HK-2 (cell line): ENCODE measurements around the gene FBLN2.

Source experiments
- DNase-seq: peaks from one replicate; pipeline ENCODE4 v3.0.0-alpha.2; 2018; ENCODE audit not compliant: unreplicated experiment

FBLN2 gene

DNA sequence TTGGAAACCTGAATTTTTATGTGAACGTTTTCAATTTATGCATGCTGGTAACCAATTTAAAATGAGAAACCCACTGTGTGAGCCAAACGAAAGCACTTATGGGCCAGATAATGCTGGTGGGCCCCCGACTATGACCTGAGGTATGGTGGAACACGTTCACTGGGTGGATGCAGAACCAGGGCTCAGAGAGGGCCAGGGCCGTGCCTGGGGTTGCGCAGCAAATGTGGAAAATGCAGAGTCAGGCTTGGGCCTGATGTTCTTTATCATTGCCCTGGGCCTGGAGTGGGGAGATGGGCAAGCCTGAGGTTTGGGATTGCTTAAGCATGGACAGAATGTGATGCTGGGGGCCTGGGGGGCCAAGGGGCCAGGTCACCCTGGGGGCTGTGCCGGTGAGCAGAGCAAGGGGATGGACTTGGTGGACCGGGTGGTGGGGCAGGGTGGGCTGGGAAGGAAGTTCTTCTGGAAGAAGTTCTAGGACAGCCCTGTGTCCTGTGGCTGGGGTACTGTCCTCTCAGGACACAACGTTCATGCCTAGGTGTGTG lies 17.9 kb downstream of the FBLN2 start:
- DNase-seq: no peak

DNA sequence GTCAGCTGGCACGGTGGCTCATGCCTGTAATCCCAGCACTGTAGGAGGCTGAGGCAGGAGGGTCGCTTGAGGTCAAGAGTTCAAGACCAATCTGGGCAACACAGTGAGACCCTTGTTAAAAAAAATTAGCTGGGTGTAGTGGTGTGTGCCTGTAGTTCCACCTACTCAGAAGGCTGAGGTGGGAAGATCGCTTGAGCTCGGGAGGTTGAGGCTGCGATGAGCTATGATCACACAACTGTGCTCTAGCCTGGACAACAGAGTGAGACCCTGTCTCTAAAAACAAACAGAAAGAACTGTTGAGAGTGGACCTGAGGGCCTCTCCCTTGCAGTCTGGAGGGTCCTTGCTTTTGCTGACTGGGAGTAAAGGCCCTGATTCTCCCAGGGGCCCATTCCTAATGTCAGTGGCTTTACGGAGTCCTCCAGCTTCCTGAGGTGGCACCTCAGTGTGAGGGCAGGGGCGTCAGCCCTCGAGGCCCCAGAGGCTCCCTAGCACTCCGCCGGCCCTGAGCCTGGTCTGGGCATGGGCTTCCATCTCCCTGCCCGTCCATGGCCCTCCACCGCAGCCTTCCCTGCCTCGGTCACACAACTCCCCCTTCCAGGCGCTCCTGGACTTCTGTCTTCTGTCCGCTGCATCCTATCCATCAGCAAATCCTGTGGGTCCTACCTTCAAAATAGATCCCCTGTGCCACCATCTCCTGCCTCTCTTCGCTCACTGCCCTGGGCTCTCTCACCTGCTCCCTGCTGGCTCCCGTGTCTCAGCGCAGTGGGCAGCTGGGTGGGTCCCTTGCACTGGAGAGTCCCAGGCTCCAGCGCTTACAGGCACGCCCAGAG lies 19.0 kb downstream of the FBLN2 start:
- DNase-seq: no peak

DNA sequence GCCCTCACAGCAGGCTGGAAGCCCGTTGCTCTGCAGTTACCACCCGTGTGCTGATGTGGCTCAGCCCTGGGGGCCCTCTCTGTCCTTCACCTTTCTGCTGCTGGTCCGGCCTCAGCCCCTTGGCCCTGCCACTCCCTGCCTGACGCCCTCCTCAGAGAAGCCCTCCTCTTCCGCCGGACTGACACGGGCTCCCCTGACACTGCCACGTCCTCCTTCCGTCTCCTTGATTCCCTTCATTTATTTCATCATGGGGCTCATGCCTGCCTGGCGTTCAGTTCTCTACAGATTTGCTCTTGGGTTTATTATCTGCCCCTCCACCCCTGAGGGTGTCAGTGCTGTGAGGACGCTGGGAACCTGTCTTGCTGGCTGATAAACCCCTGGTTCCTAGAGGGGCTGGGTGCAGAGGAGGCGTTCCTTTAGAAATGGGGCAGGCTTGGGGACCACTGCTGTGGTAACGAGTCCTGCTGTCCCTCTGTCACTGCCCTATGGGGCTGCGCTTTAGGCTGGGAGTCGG lies 19.6 kb downstream of the FBLN2 start:
- no peak for DNase-seq

DNA sequence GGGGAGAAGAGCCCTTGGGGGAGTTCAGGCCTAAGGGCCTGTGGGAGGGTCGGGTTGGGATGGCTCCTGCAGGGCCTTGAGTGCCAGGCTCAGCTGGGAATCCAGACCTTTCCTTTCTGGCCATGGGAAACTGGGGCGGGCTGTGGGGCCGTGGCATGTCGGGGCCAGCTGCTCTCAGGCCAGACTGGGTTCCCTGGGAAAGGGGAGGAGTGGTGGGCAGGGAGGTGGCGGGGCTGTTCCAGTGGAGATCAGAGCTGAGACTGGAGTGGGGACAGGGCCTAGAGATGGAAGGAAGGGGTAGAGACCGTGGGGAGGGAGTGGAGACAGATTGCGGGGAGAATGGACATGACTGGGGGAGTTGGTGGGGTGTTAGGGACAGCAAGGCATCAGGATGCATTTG lies 20.3 kb downstream of the FBLN2 start:
- no peak for DNase-seq

DNA sequence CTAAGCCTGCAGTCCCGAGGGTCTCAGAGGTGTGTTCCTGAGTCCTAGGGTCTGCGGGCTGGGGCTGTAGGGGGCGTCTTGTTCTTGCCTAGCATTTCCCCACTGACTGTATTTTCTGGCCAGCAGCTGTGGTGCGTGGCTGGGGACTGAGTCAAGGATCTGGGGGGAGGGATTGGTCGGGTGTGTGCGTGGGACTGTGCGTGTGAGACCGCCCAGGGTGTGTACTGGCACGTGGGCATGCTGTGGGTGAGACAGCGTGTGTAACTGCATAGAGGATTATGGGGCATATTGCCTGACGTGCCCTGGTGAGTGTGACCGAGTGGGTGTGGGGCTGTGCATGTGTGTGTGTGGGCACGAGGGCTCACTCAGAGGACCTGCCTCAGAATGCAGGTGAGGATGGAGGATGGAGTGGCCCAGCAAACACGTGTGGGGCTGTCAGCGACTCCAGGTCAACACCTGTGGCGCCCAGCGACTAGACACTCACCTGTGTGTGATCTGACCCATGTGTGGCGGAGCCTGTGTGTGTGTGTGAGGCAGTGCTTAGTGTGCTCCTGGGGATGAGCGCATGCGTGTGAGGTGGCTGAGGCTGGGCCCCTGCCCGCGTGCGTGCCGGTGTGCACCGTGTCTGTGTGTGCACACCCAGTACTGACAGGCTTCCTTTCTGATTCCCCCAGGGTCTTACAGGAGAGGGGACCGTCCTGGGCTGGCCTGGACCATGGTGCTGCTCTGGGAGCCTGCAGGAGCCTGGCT lies 20.9 kb downstream of the FBLN2 start:
- no peak for DNase-seq

DNA sequence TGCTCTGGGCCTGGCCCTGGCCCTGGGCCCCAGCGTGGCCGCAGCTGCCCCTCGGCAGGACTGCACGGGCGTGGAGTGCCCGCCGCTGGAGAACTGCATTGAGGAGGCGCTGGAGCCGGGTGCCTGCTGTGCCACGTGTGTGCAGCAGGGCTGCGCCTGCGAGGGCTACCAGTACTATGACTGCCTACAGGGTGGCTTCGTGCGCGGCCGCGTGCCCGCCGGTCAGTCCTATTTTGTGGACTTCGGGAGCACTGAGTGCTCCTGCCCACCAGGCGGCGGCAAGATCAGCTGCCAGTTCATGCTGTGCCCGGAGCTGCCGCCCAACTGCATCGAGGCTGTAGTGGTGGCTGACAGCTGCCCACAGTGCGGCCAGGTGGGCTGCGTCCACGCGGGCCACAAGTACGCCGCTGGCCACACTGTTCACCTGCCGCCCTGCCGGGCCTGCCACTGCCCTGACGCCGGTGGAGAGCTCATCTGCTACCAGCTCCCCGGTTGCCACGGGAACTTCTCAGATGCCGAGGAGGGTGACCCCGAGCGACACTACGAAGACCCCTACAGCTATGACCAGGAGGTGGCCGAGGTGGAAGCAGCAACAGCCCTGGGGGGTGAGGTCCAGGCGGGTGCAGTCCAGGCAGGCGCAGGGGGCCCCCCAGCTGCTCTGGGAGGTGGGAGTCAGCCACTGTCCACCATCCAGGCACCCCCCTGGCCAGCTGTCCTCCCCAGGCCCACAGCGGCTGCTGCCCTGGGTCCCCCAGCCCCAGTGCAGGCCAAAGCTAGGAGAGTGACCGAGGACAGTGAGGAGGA lies 21.7 kb downstream of the FBLN2 start:
- DNase-seq: no peak

DNA sequence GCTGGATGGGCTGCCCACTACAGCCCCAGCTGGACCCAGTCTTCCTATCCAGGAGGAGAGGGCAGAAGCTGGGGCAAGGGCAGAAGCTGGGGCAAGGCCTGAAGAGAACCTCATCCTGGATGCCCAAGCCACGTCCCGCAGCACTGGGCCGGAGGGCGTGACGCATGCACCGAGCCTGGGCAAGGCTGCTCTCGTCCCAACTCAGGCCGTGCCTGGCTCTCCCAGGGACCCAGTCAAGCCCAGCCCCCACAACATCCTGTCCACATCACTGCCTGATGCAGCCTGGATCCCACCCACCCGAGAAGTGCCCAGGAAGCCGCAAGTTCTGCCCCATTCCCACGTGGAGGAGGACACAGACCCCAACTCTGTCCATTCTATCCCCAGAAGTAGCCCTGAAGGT lies 22.3 kb downstream of the FBLN2 start:
- no peak for DNase-seq

DNA sequence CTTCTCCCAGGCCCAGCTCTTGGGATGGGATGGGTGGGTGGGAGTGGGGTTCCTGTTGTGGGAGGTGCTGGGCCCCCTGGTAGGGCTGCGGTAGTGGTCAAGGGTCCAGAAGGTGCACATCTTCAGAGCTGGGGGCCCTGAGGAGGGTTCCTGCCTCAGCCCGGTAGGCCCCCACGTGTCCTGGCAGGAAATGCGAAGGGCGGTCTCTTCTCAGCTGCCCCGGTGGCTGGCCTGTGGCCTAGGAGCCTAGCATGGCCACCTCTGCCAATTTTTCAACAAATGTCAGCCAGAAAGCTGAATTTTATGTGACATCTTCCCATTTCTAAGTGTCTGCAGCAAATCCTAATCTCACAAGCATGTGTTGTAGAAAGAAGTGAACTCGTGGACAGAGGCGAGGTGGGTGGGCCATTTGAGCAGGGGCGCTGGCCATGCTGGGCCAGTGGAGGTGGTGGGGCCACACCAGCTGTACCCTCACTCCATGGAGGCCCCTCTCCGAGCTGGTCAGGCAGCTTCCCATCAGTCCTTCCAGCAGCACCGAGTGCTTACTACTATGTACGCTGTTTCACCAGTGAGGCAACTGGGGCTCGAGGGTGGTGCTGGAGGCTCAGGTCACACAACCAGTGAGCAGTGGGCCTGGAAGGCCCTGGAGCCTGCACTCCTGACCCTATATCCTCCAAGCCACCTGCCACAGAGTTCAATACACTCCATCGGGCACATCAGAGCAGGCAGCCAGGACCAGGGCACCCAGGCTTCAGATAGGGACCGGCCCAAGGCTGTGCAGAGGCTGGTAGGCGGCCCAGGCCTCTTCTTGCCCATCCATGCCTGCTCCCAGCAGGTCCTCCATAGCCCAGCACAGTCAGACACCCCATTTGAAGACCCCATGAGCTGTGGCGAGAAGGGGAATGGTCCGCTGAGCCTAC lies 23.2 kb downstream of the FBLN2 start:
- no peak for DNase-seq

DNA sequence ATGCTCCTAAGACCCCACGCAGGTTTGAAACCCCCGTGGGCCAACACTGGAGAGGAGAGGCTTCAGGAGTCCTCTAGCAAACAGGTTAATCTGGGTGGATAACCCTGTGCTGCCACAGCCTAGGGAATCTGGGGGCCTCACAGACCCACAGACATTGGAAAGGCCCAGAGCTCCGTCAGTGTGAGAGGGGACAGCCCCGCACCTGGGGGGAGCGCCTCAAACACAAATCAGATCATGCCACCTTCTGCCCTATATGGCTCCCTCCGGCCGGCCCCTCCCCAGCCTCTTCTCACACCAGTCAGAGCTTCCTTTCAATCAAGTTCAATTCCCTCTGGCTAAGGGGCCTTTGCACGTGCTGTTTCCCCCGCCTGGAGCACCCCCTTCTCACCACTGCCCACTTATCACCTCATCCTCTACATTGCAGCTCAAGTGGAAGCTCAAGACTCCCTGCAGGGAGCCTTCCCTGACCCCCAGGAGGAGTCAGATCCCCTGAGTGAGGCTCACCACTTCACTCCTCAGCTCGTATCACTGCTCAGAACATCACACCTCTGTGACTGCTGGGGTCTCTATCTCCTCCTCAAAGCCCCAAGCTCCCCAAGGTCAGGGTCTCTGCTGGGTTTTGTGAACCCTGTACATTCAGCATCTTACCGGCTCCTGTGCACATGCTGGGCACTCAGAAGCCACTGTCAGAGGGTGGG lies 24.1 kb downstream of the FBLN2 start:
- no peak for DNase-seq

DNA sequence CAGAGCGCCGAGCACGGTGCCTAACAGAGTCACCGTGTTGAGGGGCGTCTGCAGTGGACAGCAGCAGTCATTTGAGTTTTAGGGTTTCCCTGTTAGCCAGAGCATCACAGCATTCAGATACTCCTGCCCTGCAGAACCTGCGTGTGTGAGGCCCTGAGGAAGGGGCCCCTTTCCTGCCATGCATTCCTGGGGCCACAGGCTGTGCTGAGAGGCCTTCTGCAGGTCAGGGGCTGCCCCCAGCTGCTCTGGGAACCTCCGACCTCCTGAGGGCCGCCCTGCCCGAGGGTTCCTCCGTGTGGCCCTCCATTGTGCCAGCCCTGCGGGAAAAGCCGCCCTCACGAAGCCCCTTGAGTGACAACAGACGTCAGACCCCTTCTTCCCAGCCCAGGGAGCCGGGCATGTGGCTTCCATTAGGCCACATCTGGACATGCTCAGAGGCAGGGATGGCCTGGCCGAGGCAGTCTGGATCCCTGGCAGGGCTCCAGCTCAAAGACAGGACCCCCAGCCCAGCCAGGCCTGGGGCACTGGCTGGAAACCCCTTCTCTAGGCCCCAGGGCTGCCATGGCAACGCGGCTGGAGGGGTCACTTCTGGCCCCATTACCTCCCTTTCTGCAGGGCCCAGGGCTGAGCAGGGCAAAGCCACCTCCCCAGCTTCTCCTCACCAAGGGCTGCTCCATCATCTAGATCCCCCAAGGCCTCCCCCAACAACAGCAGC lies 25.3 kb downstream of the FBLN2 start:
- no peak for DNase-seq

DNA sequence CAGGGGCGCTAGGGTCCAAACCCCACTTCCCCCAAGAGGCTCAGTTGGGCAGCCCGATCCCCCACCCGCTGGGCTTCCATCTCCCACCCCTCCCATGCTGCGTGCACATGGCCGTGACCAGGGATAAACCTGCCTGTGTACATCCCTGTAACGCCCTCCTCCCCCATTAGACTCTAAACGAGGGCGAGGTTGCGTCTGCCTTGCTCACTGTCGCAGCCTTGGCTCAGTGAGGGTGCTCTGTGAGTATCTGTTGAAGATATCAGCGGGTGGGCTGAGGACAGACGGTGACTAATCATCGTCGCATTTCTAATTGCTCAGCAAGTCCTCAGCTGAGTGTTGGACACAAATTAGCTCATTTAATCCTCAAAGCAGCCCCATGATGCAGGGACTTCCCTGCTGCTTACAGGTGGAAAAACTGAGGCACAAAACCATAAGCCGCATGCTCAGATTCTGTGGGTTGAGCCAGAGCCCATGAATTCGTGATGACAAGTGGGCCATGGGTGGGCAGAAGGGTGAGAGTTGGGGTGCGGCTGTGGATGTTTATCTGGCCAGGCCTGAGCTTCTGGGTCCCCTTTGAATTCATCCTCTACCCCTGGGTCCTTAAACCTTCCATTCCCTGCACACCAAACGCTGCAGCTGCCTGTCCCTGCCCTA lies 26.0 kb downstream of the FBLN2 start:
- no peak for DNase-seq

DNA sequence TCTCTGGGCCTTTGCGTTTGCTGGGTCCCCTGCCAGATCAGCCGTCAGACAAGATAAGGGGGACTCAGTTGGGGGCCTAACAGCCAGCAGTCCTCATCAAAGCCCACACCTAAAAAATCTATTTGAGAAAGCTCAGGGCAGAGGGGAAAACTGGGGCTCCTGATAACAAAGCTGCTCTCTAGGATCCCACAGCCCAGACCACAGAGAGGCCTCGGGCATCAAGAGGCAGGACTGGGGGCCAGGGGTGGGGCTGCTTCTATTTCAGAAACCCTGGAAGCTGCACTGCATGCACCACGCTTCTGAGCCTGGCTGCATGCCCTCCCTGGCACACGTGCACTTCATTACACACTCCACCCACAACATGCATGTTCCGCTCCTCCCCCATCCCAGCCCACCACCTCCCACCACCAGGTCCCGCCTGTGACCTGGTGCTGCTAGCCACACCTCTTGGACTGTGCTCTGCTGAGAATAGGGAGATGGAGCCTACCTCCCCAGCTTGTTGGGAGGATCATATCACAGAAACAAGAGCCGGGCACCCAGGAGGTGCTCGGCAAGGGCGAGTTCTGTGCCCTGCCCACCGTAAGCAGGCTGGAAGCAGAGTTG lies 26.6 kb downstream of the FBLN2 start:
- no peak for DNase-seq

DNA sequence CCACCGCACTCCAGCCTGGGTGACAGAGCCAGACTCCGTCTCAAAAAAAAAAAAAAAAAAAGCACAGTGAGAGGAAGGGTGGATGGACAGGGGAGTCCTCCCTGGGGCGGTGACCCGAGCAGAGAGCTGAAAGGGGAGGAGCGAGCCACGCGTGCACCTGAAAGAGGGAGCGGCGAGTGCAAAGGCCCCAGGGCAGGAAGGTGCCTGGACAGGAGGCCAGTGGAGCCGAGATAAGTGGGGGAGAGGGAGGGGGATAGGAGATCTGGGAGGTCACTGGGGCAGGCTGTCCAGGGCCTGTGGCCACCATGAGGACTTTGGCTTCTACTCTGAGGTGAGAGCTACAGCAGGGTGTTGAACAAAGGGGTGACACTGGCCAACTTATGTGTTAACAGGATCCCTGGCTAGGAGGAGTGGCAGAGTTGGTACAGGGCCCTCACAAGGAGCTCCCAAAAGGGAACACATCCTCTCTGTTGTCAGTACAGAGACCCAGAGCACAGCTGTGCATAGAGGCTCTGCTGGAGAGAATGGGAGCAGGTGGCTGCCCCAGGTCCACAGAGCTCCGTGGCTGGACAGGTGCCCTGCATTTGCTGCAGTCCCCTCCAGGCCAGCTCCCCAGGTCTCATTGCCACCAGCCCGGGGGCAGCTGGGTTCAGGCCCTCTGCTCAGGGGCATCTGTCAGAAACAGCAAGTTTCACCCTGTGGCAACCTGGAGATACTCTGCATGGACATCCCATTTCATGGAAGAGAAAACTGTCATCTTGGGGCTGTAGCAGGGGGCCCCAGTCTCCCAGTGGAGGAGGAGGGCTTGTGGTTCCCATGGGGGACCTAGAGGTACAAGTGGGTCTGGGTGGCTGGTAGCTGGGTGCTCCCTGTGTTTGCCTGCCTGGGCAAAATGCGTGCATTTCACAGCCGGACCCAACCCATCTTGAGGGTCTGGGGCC lies 28.5 kb downstream of the FBLN2 start:
- no peak for DNase-seq

DNA sequence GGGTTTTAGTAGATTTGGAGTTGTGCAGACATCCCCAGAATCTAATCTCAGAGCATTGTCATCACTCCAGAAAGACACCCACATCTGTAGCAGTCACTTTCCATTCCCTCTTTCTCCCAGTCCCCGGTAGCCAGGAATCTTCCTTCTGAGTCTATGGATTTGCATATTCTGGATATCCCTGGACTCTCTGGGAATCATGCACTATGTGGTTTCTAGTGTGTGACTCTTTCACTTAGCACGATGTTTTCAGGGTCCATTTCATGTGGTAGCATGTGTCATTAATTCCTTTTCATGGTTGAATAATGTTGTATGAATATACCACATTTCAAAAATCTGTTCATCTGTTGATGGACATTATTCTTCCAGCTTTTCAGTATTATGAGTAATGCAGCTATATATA lies 29.3 kb downstream of the FBLN2 start:
- DNase-seq: no peak

DNA sequence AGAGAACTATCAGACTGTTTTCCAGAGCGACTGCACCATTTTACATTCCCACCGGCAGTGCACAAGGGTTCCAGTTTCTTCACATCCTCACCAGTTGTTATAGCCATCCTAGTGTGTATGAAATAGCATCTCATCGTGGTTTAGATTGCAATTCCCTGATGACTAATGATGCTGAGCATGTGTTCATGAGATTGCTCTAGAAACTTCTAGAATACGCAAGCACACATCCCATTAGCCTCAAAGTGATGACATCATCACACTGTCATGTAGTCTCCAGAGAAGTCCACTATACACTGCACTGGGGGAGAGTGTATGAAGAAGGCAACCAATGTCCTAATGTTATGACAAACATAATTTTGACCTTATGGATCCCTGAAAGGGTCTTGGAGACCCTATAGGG lies 30.1 kb downstream of the FBLN2 start:
- no peak for DNase-seq

DNA sequence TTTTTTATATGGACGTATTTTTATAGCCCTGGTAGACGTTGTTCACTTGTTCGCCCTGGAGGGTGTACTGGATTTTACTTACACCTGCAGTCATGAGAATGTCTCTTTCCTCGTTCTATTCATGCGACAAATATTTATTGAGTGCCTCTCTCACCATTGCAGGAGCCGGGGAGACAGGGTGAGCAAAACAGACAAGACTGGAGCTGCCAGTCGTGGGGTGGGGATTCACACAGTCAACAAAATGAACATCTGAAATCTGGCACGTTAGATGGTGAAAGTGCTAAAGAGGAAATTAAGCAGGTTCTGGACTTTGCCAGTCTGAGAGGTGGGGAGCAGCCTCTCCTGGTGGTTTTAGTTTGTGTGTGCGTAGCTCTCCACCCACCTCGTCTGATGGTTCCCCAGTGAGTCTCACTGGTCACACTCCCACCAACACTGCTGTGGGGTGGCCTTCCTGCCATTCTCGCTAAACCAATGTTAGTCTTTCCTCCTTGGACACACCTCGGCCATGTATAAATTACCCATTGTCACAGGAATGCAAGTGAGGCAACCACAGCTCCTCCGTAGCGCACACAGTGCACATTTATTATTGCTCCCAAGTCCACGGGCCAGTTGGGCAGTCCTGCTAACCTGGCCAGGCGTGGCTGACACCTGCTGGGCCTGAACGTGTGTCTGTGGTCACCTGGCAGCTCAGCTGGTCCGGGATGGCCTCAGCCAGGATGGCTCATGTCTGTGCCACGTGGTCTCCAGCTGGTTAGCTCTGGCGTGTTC lies 31.5 kb downstream of the FBLN2 start:
- no peak for DNase-seq
